K562 (cell line): ENCODE data around the gene PLXNA3. TPM values are rescaled to one million over a fixed set of nuclear protein-coding genes. Genes with fewer than 3 reads are reported as not detected.

Experiments
- ATF7 ChIP-seq: fragments of 450-650 bp; IDR thresholded peaks from 2 replicates; pipeline ENCODE4 v1.7.1; 2014; ENCODE audit warnings: mild to moderate bottlenecking, moderate library complexity
- CHAMP1 ChIP-seq: fragments of 450-650 bp; IDR thresholded peaks from 2 replicates; pipeline ENCODE4 v1.6.1; 2016; ENCODE audit warnings: mild to moderate bottlenecking
- EGR1 ChIP-seq: fragments of 450-650 bp; conservative IDR thresholded peaks from 2 replicates; pipeline ENCODE4 v1.6.1; 2017; ENCODE audit warnings: mild to moderate bottlenecking
- GABPB1 ChIP-seq: sonication (generic); formaldehyde crosslinking; IDR thresholded peaks from 2 replicates; pipeline ENCODE4 v1.8.0; 2022; ENCODE audit warnings: mild to moderate bottlenecking, missing genetic modification reagents
- GABPB2 ChIP-seq: fragments of 250-450 bp; sonication (Bioruptor Pico); conservative IDR thresholded peaks from 2 replicates; pipeline ENCODE4 v1.5.1; 2021; ENCODE audit warnings: mild to moderate bottlenecking
- HDAC6 ChIP-seq: IDR thresholded peaks from 2 replicates; pipeline ENCODE4 v1.6.1; 2012; ENCODE audit warnings: low read depth, mild to moderate bottlenecking, control low read depth, inconsistent platforms, low read length, moderate library complexity
- ID3 ChIP-seq, 2 experiments: fragments of 250-450 bp in 1 of 2; fragments of 450-650 bp in 1 of 2; sonication (Bioruptor Pico) in 1 of 2; IDR thresholded peaks; 2 replicates each; pipeline versions ENCODE4 v1.6.1 to v1.8.0; 2016 to 2021; ENCODE audit warnings: mild to moderate bottlenecking in 2 of 2, moderate library complexity in 2 of 2, missing compliant biosample characterization in 1 of 2, missing genetic modification characterization in 1 of 2
- KAT7 ChIP-seq: sonication (generic); formaldehyde crosslinking; IDR thresholded peaks from 2 replicates; pipeline ENCODE4 v1.8.0; 2022; ENCODE audit warnings: missing genetic modification reagents, mild to moderate bottlenecking, borderline replicate concordance
- MXI1 ChIP-seq: IDR thresholded peaks from 2 replicates; pipeline ENCODE4 v1.6.1; 2011; ENCODE audit warnings: low read depth, mild to moderate bottlenecking, improper control_type of control experiment, low read length
- NCOR1 ChIP-seq: fragments of 450-650 bp; IDR thresholded peaks from 2 replicates; pipeline ENCODE4 v1.6.1; 2016; ENCODE audit warnings: mild to moderate bottlenecking, moderate library complexity
- PHB2 ChIP-seq: fragments of 450-650 bp; IDR thresholded peaks from 2 replicates; pipeline ENCODE4 v1.6.1; 2017; ENCODE audit warnings: low read depth
- PYGO2 ChIP-seq: fragments of 450-650 bp; IDR thresholded peaks from 2 replicates; pipeline ENCODE4 v1.6.1; 2016; ENCODE audit warnings: mild to moderate bottlenecking, missing genetic modification characterization, moderate library complexity, missing compliant biosample characterization
- RUNX1 ChIP-seq: sonication (generic); IDR thresholded peaks from 2 replicates; pipeline ENCODE4 v1.6.1; 2016; ENCODE audit warnings: antibody characterized with exemption, low read depth
- SNRNP70 ChIP-seq: fragments of 200-400 bp; formaldehyde crosslinking; optimal IDR thresholded peaks from 2 replicates; pipeline ENCODE3; 2017; ENCODE audit warnings: low read depth, low read length
- ZBTB49 ChIP-seq: sonication (generic); formaldehyde crosslinking; IDR thresholded peaks from 2 replicates; pipeline ENCODE4 v1.8.0; 2022; ENCODE audit warnings: missing genetic modification reagents, mild to moderate bottlenecking, borderline replicate concordance
- ZBTB7A ChIP-seq: IDR thresholded peaks from 2 replicates; pipeline ENCODE4 v1.6.1; 2011; ENCODE audit warnings: low read depth, mild to moderate bottlenecking, low read length, moderate library complexity, borderline replicate concordance; ENCODE audit not compliant: control insufficient read depth
- ZNF143 ChIP-seq: sonication (generic); formaldehyde crosslinking; IDR thresholded peaks from 2 replicates; pipeline ENCODE4 v1.9.0; 2022; ENCODE audit warnings: mild to moderate bottlenecking, missing genetic modification reagents
- ZNF609 ChIP-seq: sonication (generic); formaldehyde crosslinking; IDR thresholded peaks from 2 replicates; pipeline ENCODE4 v1.8.1; 2023; ENCODE audit warnings: missing genetic modification reagents, mild to moderate bottlenecking, borderline replicate concordance
- polyA plus RNA-seq, 8 experiments: library from polyadenylated mRNA; depleted of rRNA in 4 of 8; stranded (reverse) in 5 of 8; unstranded in 3 of 8; fragments of >200 nt; fragmentation: Nextera tagmentation in 2 of 8; fragmentation: Illumina TruSeq in 1 of 8; extraction: Ambion mirVana in 2 of 8; extraction: Trizol in 1 of 8; gene quantifications; 2 replicates each; pipeline versions ENCODE4 v1.2.1 to v1.2.3, GENCODE V29; 2011 to 2014; ENCODE audit warnings: inconsistent platforms in 1 of 8, missing spikeins in 1 of 8
- total RNA-seq, 7 experiments: library from RNA; depleted of rRNA in 6 of 7; stranded (reverse); fragments of >200 nt in 6 of 7; fragmentation: Illumina TruSeq in 2 of 7; extraction: Trizol in 2 of 7; gene quantifications; 2 replicates each; pipeline versions ENCODE4 v1.2.1 to v1.2.3, GENCODE V29; 2011 to 2021; ENCODE audit warnings: low replicate concordance in 1 of 7

Gene PLXNA3
- total and polyA plus RNA-seq, 9 of the 15 experiments (the other 6 are each of a cell fraction or from before 2014, with no cell fraction given): 0.32 to 47.8 (median 7.5) TPM

GRCh38 chrX:154436983-154437752 is 20.9 kb upstream of the PLXNA3 start, which contains the start of gene GDI1 (continued):
- TF ChIP-seq CHAMP1: no peak
- no peak for TF ChIP-seq HDAC6
- no peak for TF ChIP-seq RUNX1
- TF ChIP-seq PYGO2: no peak
- no peak for TF ChIP-seq GABPB2 (CRISPR knock-in tag)
- TF ChIP-seq ZNF609 (CRISPR knock-in tag): no peak
- TF ChIP-seq ZNF143: no peak
- no peak for TF ChIP-seq ATF7
- TF ChIP-seq ZBTB49 (CRISPR knock-in tag): no peak
- TF ChIP-seq PHB2: no peak
- TF ChIP-seq ZBTB7A: no peak
- TF ChIP-seq GABPB1 (CRISPR knock-in tag): no peak
- TF ChIP-seq NCOR1: no peak
- no peak for TF ChIP-seq EGR1
- TF ChIP-seq ID3 (CRISPR knock-in tag; IDR thresholded peaks at IDR 0.05): no peak
- no peak for TF ChIP-seq ID3 (tag; IDR thresholded peaks at IDR 0.05)
- no peak for TF ChIP-seq SNRNP70
- no peak for TF ChIP-seq KAT7 (CRISPR knock-in tag)
- no peak for TF ChIP-seq MXI1
